ENCODE measurements around the gene CFB.

Gene CFB

DNA sequence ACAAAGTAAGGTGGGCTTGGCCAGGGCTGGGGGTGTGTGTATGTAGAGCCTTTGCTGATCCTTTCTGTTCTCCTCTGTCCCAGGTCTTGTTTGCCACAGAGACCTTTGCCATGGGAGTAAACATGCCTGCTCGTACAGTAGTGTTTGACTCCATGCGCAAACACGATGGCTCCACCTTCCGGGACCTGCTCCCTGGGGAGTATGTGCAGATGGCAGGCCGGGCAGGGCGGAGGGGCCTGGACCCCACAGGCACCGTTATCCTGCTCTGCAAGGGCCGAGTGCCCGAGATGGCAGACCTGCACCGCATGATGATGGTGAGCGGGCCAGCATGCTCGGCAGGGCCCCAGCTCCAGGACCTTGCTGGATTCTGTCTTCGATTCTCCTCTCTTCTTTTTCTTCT, 19.8 kb downstream of the CFB start:
- no peak overlapping the region for H3K4me3 ChIP-seq (ENCODE audit: control insufficient read depth, low read depth, low read length)
- no peak for DNase-seq (ENCODE audit: low read depth)
- TF ChIP-seq, protein P1, sequence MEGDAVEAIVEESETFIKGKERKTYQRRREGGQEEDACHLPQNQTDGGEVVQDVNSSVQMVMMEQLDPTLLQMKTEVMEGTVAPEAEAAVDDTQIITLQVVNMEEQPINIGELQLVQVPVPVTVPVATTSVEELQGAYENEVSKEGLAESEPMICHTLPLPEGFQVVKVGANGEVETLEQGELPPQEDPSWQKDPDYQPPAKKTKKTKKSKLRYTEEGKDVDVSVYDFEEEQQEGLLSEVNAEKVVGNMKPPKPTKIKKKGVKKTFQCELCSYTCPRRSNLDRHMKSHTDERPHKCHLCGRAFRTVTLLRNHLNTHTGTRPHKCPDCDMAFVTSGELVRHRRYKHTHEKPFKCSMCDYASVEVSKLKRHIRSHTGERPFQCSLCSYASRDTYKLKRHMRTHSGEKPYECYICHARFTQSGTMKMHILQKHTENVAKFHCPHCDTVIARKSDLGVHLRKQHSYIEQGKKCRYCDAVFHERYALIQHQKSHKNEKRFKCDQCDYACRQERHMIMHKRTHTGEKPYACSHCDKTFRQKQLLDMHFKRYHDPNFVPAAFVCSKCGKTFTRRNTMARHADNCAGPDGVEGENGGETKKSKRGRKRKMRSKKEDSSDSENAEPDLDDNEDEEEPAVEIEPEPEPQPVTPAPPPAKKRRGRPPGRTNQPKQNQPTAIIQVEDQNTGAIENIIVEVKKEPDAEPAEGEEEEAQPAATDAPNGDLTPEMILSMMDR (IDR thresholded peaks at IDR 0.05; ENCODE audit: control insufficient read depth, insufficient read depth, low read depth, low read length, missing control alignments): no peak

DNA sequence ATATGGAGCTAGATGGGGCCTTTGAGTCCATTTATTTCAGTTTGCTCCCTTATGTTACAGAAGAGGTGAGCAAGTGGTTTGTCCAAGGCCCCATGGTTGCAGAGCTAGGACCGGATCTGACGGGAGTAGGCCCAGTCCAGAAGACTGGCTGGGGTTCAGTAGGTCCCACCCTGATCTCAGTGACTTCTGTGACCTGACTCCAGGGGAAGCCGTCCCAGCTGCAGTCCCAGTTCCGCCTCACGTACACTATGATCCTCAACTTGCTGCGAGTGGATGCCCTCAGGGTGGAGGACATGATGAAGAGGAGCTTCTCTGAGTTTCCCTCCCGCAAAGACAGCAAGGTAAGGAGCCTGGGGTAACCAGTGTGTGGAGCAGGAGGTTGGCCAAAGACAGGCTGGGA, 20.6 kb downstream of the CFB start:
- no peak overlapping the region for H3K4me3 ChIP-seq (ENCODE audit: control insufficient read depth, low read depth, low read length)
- DNase-seq (ENCODE audit: low read depth): no peak
- TF ChIP-seq, protein P1 (IDR thresholded peaks at IDR 0.05; ENCODE audit: control insufficient read depth, insufficient read depth, low read depth, low read length, missing control alignments): no peak

DNA sequence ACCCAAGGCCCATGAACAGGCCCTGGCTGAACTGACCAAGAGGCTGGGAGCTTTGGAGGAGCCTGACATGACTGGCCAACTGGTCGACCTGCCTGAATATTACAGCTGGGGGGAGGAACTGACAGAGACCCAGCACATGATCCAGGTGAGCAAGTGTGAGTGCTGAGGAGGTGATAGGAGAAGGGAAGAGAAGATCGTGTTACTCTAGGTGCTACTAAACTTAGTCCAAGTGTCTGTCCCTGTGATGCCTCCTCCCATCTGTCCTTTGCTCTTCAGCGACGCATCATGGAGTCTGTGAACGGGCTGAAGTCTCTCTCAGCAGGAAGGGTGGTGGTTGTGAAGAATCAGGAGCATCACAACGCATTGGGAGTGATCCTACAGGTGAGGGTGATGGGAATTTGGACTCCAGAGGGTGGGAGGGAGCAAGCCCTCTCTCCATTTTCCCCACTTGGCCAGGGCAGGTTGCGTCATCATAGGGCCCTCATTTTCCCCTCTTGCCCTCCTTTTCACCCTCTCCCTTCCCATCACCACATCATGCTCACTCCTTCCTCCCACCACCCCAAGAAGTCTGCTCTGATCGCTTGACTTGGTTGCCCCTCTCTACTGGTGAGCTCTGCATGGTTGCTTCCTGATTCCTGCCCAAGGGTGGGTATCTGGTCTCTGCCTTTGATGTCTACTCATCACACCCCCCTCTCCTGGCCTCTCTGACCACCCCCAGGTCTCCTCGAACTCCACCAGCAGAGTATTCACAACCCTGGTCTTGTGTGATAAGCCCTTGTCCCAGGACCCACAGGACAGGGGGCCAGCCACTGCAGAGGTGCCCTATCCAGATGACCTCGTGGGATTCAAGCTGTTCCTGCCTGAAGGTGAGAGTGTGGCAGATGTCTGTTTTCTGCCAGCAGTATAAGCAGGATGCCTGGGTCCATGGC, 21.4 kb downstream of the CFB start:
- no peak for DNase-seq (ENCODE audit: low read depth)
- H3K4me3 ChIP-seq (ENCODE audit: control insufficient read depth, low read depth, low read length): no peak overlapping the region
- TF ChIP-seq, protein P1 (IDR thresholded peaks at IDR 0.05; ENCODE audit: control insufficient read depth, insufficient read depth, low read depth, low read length, missing control alignments): no peak

DNA sequence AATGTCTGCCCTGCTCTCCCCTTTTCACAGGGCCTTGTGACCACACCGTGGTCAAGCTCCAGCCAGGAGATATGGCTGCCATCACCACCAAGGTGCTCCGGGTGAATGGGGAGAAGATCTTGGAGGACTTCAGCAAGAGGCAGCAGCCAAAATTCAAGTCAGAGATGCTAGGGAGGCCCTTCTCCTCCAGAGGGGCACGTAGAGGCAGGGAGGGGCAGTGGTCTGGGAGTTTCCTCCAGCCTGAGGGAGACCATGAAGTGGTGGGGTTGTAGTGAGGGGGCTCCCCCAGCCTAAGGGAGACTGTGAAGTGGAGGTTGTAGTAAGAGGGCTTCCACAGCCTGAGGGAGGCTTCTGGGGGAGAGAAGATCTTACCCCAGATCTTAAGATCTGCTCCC, 22.0 kb downstream of the CFB start:
- TF ChIP-seq, protein P1 (IDR thresholded peaks at IDR 0.05; ENCODE audit: control insufficient read depth, insufficient read depth, low read depth, low read length, missing control alignments): no peak
- no peak overlapping the region for H3K4me3 ChIP-seq (ENCODE audit: control insufficient read depth, low read depth, low read length)
- no peak for DNase-seq (ENCODE audit: low read depth)

DNA sequence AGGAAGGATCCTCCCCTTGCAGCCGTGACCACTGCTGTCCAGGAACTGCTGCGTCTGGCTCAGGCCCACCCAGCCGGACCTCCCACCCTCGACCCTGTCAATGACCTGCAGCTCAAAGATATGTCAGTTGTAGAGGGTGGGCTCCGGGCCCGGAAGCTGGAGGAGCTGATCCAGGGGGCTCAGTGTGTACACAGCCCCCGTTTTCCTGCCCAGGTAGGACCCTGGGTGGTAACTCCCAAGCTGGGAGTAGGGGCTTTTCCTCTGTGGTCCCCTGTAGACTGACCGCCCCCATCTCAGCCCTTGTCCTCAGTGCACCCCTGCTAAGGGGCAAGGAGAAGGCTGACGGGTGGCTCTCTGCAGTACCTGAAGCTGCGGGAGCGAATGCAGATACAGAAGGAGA, 22.4 kb downstream of the CFB start:
- no peak overlapping the region for H3K4me3 ChIP-seq (ENCODE audit: control insufficient read depth, low read depth, low read length)
- no peak for DNase-seq (ENCODE audit: low read depth)
- TF ChIP-seq, protein P1 (IDR thresholded peaks at IDR 0.05; ENCODE audit: control insufficient read depth, insufficient read depth, low read depth, low read length, missing control alignments): no peak

DNA sequence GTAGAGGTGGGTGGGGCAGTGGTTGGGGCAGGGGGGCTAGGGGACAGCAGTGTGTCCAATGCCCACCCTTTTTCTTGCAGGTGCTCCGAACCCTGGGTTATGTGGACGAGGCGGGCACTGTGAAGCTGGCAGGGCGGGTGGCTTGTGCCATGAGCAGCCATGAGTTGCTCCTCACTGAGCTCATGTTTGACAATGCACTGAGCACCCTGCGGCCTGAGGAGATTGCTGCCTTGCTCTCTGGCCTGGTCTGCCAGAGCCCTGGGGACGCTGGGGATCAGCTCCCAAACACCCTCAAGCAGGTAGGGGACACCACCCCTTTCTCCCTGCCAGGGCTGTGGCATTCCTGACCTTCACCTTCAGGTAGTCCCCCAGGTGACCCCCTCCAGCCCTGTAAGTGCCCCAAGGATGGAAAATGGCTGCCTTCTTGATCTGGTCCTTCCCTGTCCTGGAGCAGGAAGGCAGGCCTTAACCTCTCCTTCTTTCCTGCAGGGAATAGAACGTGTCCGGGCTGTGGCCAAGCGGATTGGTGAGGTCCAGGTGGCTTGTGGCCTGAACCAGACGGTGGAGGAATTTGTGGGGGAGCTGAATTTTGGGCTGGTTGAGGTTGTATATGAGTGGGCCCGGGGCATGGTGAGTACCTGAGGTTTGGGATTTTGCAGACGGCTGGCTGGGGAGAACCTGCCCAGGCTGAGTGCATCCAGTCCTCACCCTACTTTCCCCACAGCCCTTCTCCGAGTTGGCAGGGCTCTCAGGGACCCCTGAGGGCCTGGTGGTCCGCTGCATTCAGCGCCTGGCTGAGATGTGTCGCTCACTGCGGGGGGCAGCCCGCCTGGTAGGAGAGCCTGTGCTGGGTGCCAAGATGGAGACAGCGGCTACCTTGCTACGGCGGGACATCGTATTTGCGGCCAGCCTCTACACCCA, 23.2 kb downstream of the CFB start:
- no peak for DNase-seq (ENCODE audit: low read depth)
- TF ChIP-seq, protein P1 (IDR thresholded peaks at IDR 0.05; ENCODE audit: control insufficient read depth, insufficient read depth, low read depth, low read length, missing control alignments): no peak
- H3K4me3 ChIP-seq (ENCODE audit: control insufficient read depth, low read depth, low read length): no peak overlapping the region

All from AG09309 (cell line).